Breast epithelium (tissue), 3 donors: ENCODE results near the gene OR10J1.

Experiments used
- POLR2A ChIP-seq: fragments of 450-650 bp; IDR thresholded peaks from one replicate; pipeline ENCODE4 v1.6.1; 2016; ENCODE audit warnings: antibody characterized with exemption, mild to moderate bottlenecking, moderate library complexity
- TF ChIP-seq, protein P1 (sequence below), 3 donors: fragments of 450-650 bp; IDR thresholded peaks; one replicate each; pipeline ENCODE4 v1.5.1; 2016 to 2017; ENCODE audit warnings: antibody characterized with exemption in 3 of 3, mild to moderate bottlenecking in 3 of 3, moderate library complexity in 3 of 3

DNA sequence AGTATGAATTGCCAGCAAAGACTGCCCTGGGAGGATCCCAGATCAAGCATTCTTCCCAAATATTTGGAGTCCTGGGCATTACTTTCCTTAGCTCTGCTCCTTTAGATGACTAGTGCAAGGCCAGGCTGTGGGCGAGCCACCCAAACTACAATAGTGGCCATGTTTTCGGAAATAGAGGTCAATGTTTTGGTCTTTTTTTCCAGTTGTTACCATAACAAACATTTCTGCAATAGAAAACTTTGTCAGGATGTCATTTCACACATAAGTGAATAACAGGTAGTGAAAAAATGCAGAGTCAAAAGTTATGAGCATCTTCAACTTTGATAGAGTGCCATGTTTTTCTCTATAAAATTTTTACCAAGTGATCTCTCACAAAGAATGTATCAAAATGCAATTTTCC is 32.7 kb upstream of the OR10J1 start:
- TF ChIP-seq, protein P1, sequence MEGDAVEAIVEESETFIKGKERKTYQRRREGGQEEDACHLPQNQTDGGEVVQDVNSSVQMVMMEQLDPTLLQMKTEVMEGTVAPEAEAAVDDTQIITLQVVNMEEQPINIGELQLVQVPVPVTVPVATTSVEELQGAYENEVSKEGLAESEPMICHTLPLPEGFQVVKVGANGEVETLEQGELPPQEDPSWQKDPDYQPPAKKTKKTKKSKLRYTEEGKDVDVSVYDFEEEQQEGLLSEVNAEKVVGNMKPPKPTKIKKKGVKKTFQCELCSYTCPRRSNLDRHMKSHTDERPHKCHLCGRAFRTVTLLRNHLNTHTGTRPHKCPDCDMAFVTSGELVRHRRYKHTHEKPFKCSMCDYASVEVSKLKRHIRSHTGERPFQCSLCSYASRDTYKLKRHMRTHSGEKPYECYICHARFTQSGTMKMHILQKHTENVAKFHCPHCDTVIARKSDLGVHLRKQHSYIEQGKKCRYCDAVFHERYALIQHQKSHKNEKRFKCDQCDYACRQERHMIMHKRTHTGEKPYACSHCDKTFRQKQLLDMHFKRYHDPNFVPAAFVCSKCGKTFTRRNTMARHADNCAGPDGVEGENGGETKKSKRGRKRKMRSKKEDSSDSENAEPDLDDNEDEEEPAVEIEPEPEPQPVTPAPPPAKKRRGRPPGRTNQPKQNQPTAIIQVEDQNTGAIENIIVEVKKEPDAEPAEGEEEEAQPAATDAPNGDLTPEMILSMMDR (IDR thresholded peaks at IDR 0.05) = no peak
- no peak for TF ChIP-seq POLR2A
